ENCODE data around the gene GNE.

GRCh38 chr9:36221667-36222066 is 36.6 kb downstream of the GNE start:
- TF ChIP-seq, protein P1, sequence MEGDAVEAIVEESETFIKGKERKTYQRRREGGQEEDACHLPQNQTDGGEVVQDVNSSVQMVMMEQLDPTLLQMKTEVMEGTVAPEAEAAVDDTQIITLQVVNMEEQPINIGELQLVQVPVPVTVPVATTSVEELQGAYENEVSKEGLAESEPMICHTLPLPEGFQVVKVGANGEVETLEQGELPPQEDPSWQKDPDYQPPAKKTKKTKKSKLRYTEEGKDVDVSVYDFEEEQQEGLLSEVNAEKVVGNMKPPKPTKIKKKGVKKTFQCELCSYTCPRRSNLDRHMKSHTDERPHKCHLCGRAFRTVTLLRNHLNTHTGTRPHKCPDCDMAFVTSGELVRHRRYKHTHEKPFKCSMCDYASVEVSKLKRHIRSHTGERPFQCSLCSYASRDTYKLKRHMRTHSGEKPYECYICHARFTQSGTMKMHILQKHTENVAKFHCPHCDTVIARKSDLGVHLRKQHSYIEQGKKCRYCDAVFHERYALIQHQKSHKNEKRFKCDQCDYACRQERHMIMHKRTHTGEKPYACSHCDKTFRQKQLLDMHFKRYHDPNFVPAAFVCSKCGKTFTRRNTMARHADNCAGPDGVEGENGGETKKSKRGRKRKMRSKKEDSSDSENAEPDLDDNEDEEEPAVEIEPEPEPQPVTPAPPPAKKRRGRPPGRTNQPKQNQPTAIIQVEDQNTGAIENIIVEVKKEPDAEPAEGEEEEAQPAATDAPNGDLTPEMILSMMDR (IDR thresholded peaks at IDR 0.05) = no peak
- no peak for TF ChIP-seq POLR2AphosphoS5 (IDR thresholded peaks at IDR 0.05)
- no peak for TF ChIP-seq EP300 (IDR thresholded peaks at IDR 0.05)
- TF ChIP-seq POLR2A (IDR thresholded peaks at IDR 0.05; ENCODE audit: low read depth) = no peak

All from esophagus muscularis mucosa (tissue), 4 donors.